ENCODE results near the gene KIF22. TPM values are rescaled to one million over a fixed set of nuclear protein-coding genes. Genes with fewer than 3 reads are reported as not detected.
"Not testable (repeated sequence)": the region's sequence is repeated elsewhere in the genome, so short reads cannot be mapped to it uniquely, and the experiment has no call there.

KIF22 gene
- total and polyA plus RNA-seq, 2 experiments from 2014 or later = 59.5 to 121 TPM

DNA sequence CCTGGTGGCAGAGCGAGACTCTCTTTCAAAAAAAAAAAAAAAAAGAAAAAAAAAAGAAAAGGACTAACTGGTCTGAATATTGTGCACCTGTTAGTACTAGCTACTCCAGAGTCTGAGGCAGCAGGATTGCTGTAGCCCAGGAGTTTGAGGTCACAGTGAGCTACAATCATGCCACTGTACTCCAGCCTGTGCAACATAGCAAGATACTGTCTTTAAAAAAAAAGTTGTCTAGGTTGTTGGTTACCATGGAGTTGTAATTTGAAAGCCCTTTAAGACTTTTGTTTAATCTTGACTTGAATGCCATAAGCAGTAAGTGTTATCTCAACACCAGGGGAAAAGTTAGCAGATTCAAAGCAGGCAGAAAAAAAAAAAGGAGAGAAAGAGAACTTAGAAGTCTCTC lies 33.9 kb upstream of the KIF22 start:
- Histone ChIP-seq H3K27me3 (no peaks in the 10 kb centered on the region), H3K4me3 (no peak overlapping the region), H3K27ac (no peak overlapping the region), H3K9me3 (ENCODE audit: low read depth) (no peaks in the 10 kb centered on the region), H3K4me1 (ENCODE audit: low read depth) (no peaks in the 10 kb centered on the region), H3K36me3 (no peaks in the 10 kb centered on the region)
- TF ChIP-seq, protein P1, sequence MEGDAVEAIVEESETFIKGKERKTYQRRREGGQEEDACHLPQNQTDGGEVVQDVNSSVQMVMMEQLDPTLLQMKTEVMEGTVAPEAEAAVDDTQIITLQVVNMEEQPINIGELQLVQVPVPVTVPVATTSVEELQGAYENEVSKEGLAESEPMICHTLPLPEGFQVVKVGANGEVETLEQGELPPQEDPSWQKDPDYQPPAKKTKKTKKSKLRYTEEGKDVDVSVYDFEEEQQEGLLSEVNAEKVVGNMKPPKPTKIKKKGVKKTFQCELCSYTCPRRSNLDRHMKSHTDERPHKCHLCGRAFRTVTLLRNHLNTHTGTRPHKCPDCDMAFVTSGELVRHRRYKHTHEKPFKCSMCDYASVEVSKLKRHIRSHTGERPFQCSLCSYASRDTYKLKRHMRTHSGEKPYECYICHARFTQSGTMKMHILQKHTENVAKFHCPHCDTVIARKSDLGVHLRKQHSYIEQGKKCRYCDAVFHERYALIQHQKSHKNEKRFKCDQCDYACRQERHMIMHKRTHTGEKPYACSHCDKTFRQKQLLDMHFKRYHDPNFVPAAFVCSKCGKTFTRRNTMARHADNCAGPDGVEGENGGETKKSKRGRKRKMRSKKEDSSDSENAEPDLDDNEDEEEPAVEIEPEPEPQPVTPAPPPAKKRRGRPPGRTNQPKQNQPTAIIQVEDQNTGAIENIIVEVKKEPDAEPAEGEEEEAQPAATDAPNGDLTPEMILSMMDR (IDR thresholded peaks at IDR 0.05; ENCODE audit: low read depth, low read length) = no peak
- DNase-seq (ENCODE audit: low read depth in 1 of 2, low spot score in 1 of 2) = peak; percentile 2 to 36

DNA sequence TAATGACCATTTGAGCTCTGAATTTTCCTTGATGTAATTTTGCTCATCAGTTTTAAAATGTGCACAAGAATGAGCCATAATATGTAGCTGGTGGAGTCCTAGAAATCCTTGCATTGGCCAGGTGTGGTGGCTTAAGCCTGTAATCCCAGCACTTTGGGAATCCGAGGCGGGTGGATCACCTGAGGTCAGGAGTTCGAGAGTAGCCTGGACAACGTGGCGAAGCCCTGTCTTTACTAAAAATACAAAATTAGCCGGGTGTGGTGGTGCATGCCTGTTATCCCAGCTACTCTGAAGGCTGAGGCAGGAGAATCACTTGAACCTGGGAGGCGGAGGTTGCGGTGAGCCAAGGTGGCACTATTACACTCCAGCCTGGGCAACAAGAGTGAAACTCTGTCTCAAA lies 33.5 kb upstream of the KIF22 start:
- H3K27ac ChIP-seq; H3K4me1 ChIP-seq (ENCODE audit: low read depth); H3K4me3 ChIP-seq; H3K9me3 ChIP-seq (ENCODE audit: low read depth); H3K36me3 ChIP-seq; DNase-seq (ENCODE audit: low read depth in 1 of 2, low spot score in 1 of 2); H3K27me3 ChIP-seq: not testable (repeated sequence)

DNA sequence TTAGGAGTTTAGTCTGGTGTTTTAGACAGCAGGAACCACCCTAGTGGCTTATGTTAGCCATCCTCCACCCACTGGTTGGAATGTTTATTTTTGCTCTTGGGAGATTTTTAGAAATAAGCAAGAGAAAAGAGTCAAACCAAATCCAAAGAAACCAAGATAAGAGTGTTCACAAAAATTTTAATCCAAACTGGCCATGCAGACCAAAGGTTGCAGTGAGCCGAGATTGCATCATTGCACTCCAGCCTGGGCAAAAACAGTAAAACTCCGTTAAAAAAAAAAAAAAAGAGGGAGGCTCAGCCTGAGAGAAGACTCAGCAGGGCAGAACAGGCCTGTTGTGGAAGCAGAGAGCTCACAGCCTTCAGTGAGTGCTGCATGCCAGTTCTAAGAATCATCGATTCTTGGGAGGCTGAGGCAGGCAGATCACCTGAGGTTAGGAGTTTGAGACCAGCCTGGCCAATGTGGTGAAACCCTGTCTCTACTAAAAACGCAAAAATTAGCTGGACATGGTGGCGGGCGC lies 32.5 kb upstream of the KIF22 start:
- H3K27ac ChIP-seq = no peak overlapping the region
- H3K4me3 ChIP-seq = no peak overlapping the region
- TF ChIP-seq, protein P1 (IDR thresholded peaks at IDR 0.05; ENCODE audit: low read depth, low read length) = peak; percentile 48
- peak in 1 of 2 donors; percentile 90 for DNase-seq (ENCODE audit: low read depth in 1 of 2, low spot score in 1 of 2)
- no peaks in the 10 kb centered on the region for H3K9me3 ChIP-seq (ENCODE audit: low read depth)
- no peaks in the 10 kb centered on the region for H3K27me3 ChIP-seq
- H3K4me1 ChIP-seq (ENCODE audit: low read depth) = no peaks in the 10 kb centered on the region
- no peaks in the 10 kb centered on the region for H3K36me3 ChIP-seq

GRCh38 chr16:29760567-29761279 lies 29.8 kb upstream of the KIF22 start:
- H3K4me3 ChIP-seq = no peak overlapping the region
- no peaks in the 10 kb centered on the region for H3K27me3 ChIP-seq
- no peaks in the 10 kb centered on the region for H3K9me3 ChIP-seq (ENCODE audit: low read depth)
- no peak for DNase-seq (ENCODE audit: low read depth in 1 of 2, low spot score in 1 of 2)
- TF ChIP-seq, protein P1 (IDR thresholded peaks at IDR 0.05; ENCODE audit: low read depth, low read length) = no peak
- H3K27ac ChIP-seq = no peak overlapping the region
- H3K4me1 ChIP-seq (ENCODE audit: low read depth) = no peaks in the 10 kb centered on the region
- no peaks in the 10 kb centered on the region for H3K36me3 ChIP-seq

DNA sequence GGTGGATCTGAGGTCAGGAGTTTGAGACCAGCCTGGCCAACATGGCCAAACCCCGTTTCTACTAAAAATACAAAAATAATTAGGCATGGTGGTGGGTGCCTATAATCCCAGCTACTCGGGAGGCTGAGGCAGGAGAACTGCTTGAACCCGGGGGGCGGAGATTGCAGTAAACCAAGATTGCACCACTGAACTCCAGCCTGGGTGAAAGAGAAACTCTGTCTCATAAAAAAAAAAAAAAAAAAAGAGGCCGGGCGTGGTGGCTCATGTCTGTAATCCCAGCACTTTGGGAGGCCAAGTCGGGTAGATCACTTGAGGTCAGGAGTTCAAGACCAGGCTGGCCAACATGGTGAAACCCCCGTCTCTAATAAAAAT lies 29.3 kb upstream of the KIF22 start:
- H3K9me3 ChIP-seq (ENCODE audit: low read depth); H3K4me1 ChIP-seq (ENCODE audit: low read depth); H3K36me3 ChIP-seq; H3K27ac ChIP-seq; H3K4me3 ChIP-seq; H3K27me3 ChIP-seq; DNase-seq (ENCODE audit: low read depth in 1 of 2, low spot score in 1 of 2): not testable (repeated sequence)

- H3K27me3 ChIP-seq = no peaks in the 10 kb centered on the region
- no peaks in the 10 kb centered on the region for H3K36me3 ChIP-seq
- TF ChIP-seq, protein P1 (IDR thresholded peaks at IDR 0.05; ENCODE audit: low read depth, low read length) = no peak
- H3K9me3 ChIP-seq (ENCODE audit: low read depth) = no peaks in the 10 kb centered on the region
- DNase-seq (ENCODE audit: low read depth in 1 of 2, low spot score in 1 of 2) = no peak
- no peak overlapping the region for H3K4me3 ChIP-seq
- no peaks in the 10 kb centered on the region for H3K4me1 ChIP-seq (ENCODE audit: low read depth)
- H3K27ac ChIP-seq = no peak overlapping the region
These were observed 28.7 kb upstream of the KIF22 start for GRCh38 chr16:29761882-29762281.

Measured in cardiac muscle cell (in vitro differentiated cells and primary cell).